Large intestine (tissue), 3 donors: ENCODE results near the gene SP6. TPM values are rescaled to one million over a fixed set of nuclear protein-coding genes. Genes with fewer than 3 reads are reported as not detected.
A peak's percentile ranks its signal among the peaks of the same experiment; 100 is the strongest.

Experiments used
- DNase-seq, 2 donors: peaks; one replicate each; pipeline versions ENCODE4 v3.0.0 to v3.0.0-alpha.2; 2013
- H3K27ac ChIP-seq: one replicate; pipeline ENCODE4 v1.5.1; 2013; ENCODE audit warnings: low read length
- H3K27me3 ChIP-seq: 2 replicates; pipeline ENCODE4 v1.6.1; 2013; ENCODE audit warnings: low read length; ENCODE audit not compliant: control insufficient read depth, insufficient read depth
- H3K36me3 ChIP-seq: 2 replicates; pipeline ENCODE4 v1.6.1; 2013; ENCODE audit warnings: low read length; ENCODE audit not compliant: control insufficient read depth, insufficient read depth
- H3K4me1 ChIP-seq: one replicate; pipeline ENCODE4 v1.6.1; 2013; ENCODE audit warnings: low read length; ENCODE audit not compliant: control insufficient read depth, insufficient read depth
- H3K4me3 ChIP-seq: one replicate; pipeline ENCODE4 v1.5.1; 2013; ENCODE audit warnings: low read length
- H3K9me3 ChIP-seq: one replicate; pipeline ENCODE4 v1.6.1; 2013; ENCODE audit warnings: mild to moderate bottlenecking, low read depth, low read length, moderate library complexity; ENCODE audit not compliant: control insufficient read depth
- WGBS: methylation state at CpG from one replicate; pipeline ENCODE4 v1.1.5; 2013; ENCODE audit warnings: low lambda C conversion rate; ENCODE audit not compliant: insufficient coverage; 5-methylcytosine and 5-hydroxymethylcytosine counted together
- polyA plus RNA-seq: library from polyadenylated mRNA; unstranded; fragments of 120-200 nt; gene quantifications from one replicate; pipeline ENCODE4 v1.2.1, GENCODE V29; 2013

SP6 gene
- polyA plus RNA-seq, 1 donor = 1.4 TPM

DNA sequence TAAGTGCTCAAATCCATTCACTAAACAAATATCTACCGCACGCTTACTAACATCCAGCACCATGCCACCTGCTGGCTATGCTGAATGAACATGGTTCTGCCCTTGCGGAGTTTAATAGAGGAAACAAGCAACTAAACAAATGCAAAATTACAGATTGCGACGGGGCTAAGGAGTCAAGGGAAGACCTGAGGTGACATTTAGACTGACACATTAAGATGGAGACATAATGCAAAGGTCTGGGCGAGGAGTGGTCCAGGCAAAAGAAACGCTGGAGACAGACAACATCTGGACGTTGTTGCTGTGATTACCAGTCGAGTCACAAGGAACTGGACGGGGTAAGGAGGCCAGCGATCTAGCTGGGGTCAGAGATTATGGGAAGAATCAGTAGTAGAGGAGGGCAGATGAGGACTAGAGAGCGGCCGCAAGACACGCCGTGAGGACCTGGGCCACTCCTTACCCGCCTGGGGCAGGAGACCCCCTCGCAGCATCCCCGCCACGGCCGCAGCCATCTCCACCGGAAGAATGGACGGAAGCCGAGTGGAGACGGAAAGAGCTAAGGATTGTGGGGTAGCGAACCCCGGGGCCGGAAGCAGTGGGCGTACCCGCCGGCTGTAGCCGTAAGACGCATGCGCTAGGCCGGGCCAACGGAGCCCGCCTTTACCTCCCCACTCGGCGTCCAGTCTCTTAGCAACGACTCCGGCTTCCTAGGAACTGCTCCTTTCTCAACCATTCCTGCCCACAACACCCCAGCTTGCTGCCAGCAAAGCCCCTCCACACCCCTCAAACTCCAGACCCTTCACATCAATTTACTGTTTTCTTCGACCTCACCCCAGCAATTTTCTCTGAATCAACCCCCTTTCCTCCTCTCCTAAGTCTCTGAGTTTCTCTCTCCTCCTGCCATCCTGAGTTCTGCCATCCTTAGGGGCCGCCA is 19.7 kb downstream of the SP6 start, which contains the start of the genes LRRC46 and MRPL10:
Gene LRRC46, plus strand, starts transcription at position 668 of the 931 bp plus-strand sequence. CDS start 320 bp downstream, outside the sequence.
Gene MRPL10, minus strand, starts transcription at position 539 of the 931 bp plus-strand sequence. Its CDS starts 30 bp downstream, at position 509.
- Histone ChIP-seq H3K27me3 (no peaks in the 10 kb centered on the region), H3K9me3 (no peaks in the 10 kb centered on the region), H3K36me3 (peaks cover 34% of the 10 kb centered on the region), H3K4me3 (peak within 1 kb of the TSS; percentile 79), H3K27ac (peak within 1 kb of the TSS; percentile 67), H3K4me1 (peaks cover 18% of the 10 kb centered on the region)
- DNase-seq = peak; percentile 94 to 95
- 0% methylated on average over 6 of the region's 42 CpGs for WGBS

DNA sequence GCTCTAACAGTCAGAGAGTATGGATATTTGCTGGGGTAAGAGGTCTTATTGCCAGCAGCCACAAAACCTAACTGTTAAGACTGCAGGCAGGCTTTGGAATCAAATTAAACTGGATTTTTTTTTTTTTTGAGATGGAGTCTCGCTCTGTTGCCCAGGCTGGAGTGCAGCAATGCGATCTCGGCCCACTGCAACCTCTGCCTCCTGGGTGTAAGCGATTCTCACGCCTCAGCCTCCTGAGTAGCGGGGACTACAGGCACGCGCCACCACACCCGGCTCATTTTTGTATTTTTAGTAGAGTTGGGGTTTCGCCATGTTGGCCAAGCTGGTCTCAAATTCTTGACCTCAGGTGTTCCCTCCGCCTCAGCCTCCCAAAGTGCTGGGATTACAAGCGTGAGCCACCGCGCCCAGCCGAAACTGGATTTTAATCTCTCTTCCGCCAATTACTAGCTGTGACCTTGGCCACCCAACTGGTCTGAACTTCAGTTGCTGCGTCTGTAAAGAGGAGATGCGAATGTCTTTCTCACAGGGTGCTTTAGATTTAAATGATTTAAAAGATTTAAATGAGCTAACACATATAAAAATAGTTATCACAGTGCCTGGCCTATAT is 20.5 kb downstream of the SP6 start:
- peaks cover 30% of the 10 kb centered on the region for H3K36me3 ChIP-seq
- H3K27me3 ChIP-seq = no peaks in the 10 kb centered on the region
- H3K9me3 ChIP-seq = no peaks in the 10 kb centered on the region
- H3K27ac ChIP-seq = peak overlapping the region; percentile 67
- 0% methylated on average over 2 of the region's 18 CpGs for WGBS
- H3K4me3 ChIP-seq = peak overlapping the region; percentile 79
- peaks cover 18% of the 10 kb centered on the region for H3K4me1 ChIP-seq
- no peak for DNase-seq

DNA sequence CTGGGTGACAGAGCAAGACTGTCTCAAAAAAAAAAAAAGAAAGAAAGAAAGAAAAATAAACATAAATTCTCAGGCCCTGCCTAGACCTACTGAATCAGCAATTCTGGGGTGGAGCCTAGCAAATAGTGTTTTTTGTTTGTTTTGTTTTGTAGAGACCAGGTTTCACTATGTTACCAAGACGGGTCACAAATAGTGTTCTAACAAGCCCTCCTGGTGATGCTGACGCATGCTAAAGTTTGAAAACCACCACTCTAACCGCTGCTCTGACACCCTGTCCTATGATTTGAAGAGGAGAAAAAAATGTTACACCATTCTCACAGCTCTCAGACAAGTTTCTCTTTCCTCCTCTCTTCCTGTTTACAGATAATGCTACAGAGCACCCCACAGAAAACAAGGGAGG is 21.1 kb downstream of the SP6 start:
- Histone ChIP-seq H3K27ac (no peak overlapping the region), H3K4me1 (peaks cover 18% of the 10 kb centered on the region), H3K27me3 (no peaks in the 10 kb centered on the region), H3K36me3 (peaks cover 28% of the 10 kb centered on the region), H3K9me3 (no peaks in the 10 kb centered on the region), H3K4me3 (no peak overlapping the region)
- DNase-seq = no peak
- no CpG with 5 or more reads among the region's 3 CpGs for WGBS

DNA sequence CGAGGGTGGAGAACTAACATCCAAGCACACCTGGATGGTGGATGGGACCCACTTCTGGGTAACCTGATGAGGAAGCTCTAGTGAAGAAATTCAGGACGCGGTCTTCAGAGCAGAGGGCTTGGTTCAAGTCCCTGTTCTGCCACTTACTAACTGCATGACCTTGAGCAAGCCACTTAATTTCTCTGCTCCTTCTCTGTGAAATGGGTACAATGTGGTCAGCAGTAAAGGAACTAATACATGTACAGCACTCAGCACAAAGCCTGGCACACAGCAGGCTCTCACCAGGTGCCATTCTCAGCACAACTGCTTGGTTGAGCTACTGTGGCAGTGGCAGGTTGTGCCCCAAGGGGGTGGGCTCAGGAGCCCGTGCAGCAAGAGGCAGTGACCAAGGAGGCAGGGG is 27.4 kb downstream of the SP6 start:
- Histone ChIP-seq H3K4me1 (peaks cover 24% of the 10 kb centered on the region), H3K27me3 (no peaks in the 10 kb centered on the region), H3K36me3 (peaks cover 49% of the 10 kb centered on the region), H3K4me3 (no peak overlapping the region), H3K27ac (no peak overlapping the region), H3K9me3 (no peaks in the 10 kb centered on the region)
- DNase-seq = no peak
- WGBS = 100% methylated on average over 1 of the region's 4 CpGs

DNA sequence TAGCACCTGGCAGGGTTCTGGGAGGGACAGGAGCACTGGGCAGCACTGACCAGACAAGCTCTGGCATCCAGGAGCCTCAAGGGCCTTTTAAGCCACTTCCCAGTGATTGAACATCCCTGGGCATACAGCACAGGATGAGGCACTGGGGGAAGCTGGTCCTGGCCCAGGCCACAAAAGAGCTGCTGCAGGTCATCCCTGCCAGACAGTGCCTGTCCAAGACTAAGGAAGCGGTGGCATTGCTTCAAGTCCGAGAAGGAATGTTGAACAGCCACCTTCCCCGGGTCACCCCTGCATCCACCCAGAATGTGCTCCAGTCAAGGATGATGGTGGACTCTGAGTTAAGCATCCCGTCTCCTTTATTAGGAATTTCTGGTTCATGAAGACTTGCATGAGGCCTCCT is 28.2 kb downstream of the SP6 start:
- H3K9me3 ChIP-seq = no peaks in the 10 kb centered on the region
- WGBS = no CpG with 5 or more reads among the region's 4 CpGs
- no peak overlapping the region for H3K4me3 ChIP-seq
- no peak for DNase-seq
- peaks cover 51% of the 10 kb centered on the region for H3K36me3 ChIP-seq
- H3K27me3 ChIP-seq = no peaks in the 10 kb centered on the region
- H3K4me1 ChIP-seq = peaks cover 24% of the 10 kb centered on the region
- no peak overlapping the region for H3K27ac ChIP-seq

DNA sequence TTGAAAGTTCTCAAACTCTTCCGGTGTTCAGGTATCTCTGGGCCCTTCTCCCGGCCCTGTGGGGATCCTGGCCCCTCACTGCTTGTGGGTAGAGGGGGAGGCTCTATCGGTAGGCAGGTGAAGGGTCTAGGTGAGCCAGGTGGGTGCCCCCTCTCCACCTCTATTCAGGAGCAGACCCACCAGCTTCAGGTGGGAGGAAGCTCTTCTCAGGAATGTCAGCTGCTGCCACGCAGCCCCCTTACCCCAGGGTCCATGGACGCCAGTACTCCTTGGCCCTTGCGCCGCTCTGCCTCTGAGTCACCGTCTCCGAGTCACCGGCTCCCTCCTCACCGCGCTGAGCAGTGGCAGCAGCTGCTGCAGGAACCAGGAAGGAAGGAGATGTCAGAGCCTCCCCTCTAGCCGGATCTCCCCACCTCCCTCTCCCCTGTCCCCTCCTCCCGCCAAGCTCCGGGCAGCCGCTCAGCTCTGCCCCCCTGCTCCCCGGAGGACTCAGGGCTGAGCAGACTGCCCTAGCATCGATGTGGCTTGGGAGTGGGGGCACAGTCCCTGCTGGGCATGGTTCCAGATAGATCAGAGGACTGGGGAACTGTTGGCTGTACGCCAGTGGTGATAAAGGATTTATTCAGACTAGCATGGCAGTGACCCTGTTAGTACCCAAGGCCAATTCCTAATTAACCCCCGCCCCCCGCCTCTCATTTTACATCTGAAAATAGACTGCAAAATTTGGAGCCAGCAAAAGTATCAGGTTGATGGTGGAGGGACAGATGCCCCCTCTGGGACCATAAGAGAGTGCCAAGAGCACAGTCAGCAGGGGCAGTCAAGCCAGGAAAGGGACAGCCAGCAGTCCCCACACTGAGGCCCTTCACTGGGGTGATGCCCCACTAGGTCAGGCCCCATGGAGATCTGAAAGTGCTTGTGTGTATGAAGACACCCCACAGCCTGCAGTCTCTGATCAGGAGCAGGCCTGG is 29.3 kb downstream of the SP6 start, which contains the start of gene OSBPL7:
Gene OSBPL7, minus strand, starts transcription at position 371 of the 968 bp plus-strand sequence. CDS start 1,516 bp downstream, outside the sequence.
- peak; percentile 82 to 90 for DNase-seq
- H3K9me3 ChIP-seq = no peaks in the 10 kb centered on the region
- H3K27ac ChIP-seq = peak within 1 kb of the TSS; percentile 32
- no CpG with 5 or more reads among the region's 21 CpGs for WGBS
- H3K4me3 ChIP-seq = peak within 1 kb of the TSS; percentile 81
- H3K36me3 ChIP-seq = peaks cover 52% of the 10 kb centered on the region
- peaks cover 24% of the 10 kb centered on the region for H3K4me1 ChIP-seq
- H3K27me3 ChIP-seq = no peaks in the 10 kb centered on the region

DNA sequence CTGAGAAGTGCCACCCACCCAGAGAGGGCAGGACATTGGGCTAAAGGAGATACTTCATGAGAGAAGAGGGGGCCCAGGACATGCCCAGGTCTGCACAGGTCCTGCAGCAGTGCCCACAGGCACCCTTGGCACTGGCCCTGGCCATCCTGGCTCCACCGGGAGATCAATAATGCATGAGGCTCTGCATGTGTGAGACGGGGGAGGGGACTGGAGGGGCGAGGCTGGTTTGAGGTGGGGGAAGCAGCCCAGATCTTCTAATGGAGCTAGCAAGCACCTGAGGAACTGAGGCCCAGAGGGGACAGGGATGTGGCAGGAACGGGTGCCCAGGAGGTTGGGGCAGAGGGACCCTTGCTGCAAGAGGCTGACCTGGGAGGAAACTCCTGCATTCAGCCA is 29.9 kb downstream of the SP6 start:
- DNase-seq = peak in 1 of 2 donors; percentile 22
- WGBS = no CpG with 5 or more reads among the region's 4 CpGs
- Histone ChIP-seq H3K4me3 (peak overlapping the region; percentile 81), H3K36me3 (peaks cover 52% of the 10 kb centered on the region), H3K9me3 (no peaks in the 10 kb centered on the region), H3K27me3 (no peaks in the 10 kb centered on the region), H3K27ac (peak overlapping the region; percentile 32), H3K4me1 (peaks cover 24% of the 10 kb centered on the region)

DNA sequence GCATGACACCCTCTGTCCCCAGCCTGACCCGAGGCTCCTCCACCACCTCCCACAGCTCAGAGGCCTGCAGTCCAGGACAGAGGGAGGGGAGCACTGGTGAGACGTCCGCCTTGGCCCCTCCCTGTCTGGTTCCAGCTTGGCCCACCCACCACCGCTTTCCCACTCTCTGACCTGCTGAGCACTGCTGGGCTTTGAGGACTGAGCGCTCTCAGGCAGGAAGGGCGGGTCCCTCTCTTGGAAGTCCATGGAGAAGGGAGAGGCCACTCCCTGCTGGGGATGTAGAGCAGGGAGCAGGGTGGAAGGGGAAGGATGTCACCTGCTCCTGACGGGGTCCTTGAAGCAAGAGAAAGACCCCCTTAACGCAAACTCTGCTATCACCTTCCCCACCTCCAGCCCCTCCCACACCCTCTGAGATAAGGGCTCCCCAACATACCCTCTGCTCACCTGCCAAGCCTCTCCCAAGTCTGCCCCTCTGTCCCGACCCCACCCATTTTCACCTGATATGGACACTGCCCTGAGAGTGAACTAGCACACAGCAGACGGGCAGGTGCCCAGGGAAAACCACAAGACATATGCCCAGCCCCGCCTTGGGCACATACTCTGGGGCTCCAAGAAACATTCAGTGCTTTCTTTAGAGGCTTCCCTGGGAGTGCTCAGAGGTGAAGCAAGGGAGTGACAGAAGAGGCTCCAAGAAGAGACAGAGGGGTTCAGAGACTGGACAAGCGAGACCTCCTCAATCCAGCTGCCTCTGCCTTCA is 30.8 kb downstream of the SP6 start:
- H3K27ac ChIP-seq = peak overlapping the region; percentile 15
- H3K4me3 ChIP-seq = peak overlapping the region; percentile 81
- no peaks in the 10 kb centered on the region for H3K27me3 ChIP-seq
- H3K9me3 ChIP-seq = no peaks in the 10 kb centered on the region
- peaks cover 24% of the 10 kb centered on the region for H3K4me1 ChIP-seq
- peaks cover 56% of the 10 kb centered on the region for H3K36me3 ChIP-seq
- peak in 1 of 2 donors; percentile 80 for DNase-seq
- WGBS = no CpG with 5 or more reads among the region's 12 CpGs

DNA sequence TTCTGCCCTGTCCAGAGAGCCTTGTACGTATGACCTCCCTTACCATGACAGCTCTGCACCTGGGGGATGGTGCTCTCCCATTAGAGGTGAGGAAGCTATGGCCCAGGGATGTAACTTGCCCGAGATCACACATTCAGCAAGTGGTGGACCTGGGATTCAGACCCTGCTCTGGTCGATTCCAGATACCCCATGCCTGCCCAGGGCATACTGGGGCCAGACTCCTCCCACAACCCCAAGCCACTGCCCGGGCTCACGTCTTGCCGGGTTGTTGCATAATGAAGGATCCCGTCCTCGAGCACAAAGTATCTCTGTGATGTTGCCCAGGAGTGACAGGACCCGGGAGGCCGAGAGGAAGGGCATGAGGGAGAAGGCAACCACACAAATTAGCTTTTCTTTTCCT is 31.5 kb downstream of the SP6 start:
- H3K4me1 ChIP-seq = peaks cover 24% of the 10 kb centered on the region
- no CpG with 5 or more reads among the region's 10 CpGs for WGBS
- no peak overlapping the region for H3K27ac ChIP-seq
- no peak overlapping the region for H3K4me3 ChIP-seq
- no peaks in the 10 kb centered on the region for H3K27me3 ChIP-seq
- DNase-seq = no peak
- H3K9me3 ChIP-seq = no peaks in the 10 kb centered on the region
- peaks cover 63% of the 10 kb centered on the region for H3K36me3 ChIP-seq
